ENCODE measurements around the gene ETDC.

ETDC gene

GRCh38 chrX:135347381-135348016 is 38.2 kb downstream of the ETDC start:
- no peak for DNase-seq

DNA sequence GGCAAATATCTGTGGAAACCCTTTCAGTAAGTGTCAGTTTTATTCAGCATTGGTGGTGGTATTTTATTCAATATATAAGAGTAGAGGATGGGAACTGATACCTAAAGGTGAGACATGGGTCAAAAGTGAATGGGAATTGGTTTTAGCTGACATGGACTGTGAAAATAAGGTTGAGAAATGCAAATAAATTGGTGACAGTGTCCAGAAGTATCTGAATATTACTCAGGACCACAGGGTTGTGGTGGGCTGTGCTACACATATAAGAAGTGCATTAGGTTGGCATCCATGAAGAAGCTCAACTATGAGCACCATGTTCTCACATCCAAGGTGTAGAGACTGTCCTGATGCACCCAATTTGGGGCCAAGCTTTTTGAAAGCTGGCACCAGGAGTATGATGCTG is 45.0 kb downstream of the ETDC start:
- DNase-seq: no peak

All from NCI-H446 treated with DMSO at 0.1 percent for 48 hours (cell line).